Stimulated activated CD8-positive, alpha-beta memory T cell treated with anti-CD3 and anti-CD28 coated beads, Interleukin-2, amount 100 ng/mL, for 48 hours (primary cell): ENCODE measurements around the gene NACA.
"Not testable (repeated sequence)": the region's sequence is repeated elsewhere in the genome, so short reads cannot be mapped to it uniquely, and the experiment has no call there.

ENCODE experiments used
- DNase-seq, 2 donors: peaks; one replicate each; pipeline ENCODE4 v3.0.0-alpha.2; 2020; ENCODE audit warnings: low read depth in 2 of 2

Gene NACA

GRCh38 chr12:56724701-56724971, 463 bp downstream of the NACA start:
- no peak for DNase-seq

GRCh38 chr12:56723889-56724700, 1.0 kb downstream of the NACA start:
- no peak for DNase-seq

- DNase-seq: no peak
These were observed 1.7 kb downstream of the NACA start for GRCh38 chr12:56723352-56723751.

- DNase-seq: no peak
These were observed 2.3 kb downstream of the NACA start for GRCh38 chr12:56722832-56723231.

- no peak for DNase-seq
These were observed 3.4 kb downstream of the NACA start for GRCh38 chr12:56721721-56722120.

- no peak for DNase-seq
These were observed 3.9 kb downstream of the NACA start for GRCh38 chr12:56721216-56721615.

GRCh38 chr12:56720731-56721151, 4.4 kb downstream of the NACA start:
- no peak for DNase-seq

GRCh38 chr12:56719056-56719455, 6.0 kb downstream of the NACA start:
- DNase-seq: no peak

- DNase-seq: no peak
These were observed 6.5 kb downstream of the NACA start for GRCh38 chr12:56718636-56719035.

GRCh38 chr12:56718149-56718548, 7.0 kb downstream of the NACA start:
- DNase-seq: no peak

- DNase-seq: no peak
These were observed 7.9 kb downstream of the NACA start for GRCh38 chr12:56716933-56717880.

- no peak for DNase-seq
These were observed 8.6 kb downstream of the NACA start for GRCh38 chr12:56716458-56716857.

- DNase-seq: no peak
These were observed 9.3 kb downstream of the NACA start for GRCh38 chr12:56715798-56716197.

GRCh38 chr12:56714431-56714929, 10.6 kb downstream of the NACA start:
- DNase-seq: no peak

GRCh38 chr12:56713345-56713744, 11.8 kb downstream of the NACA start:
- no peak for DNase-seq

GRCh38 chr12:56709759-56710376, 15.2 kb downstream of the NACA start:
- DNase-seq: no peak

GRCh38 chr12:56704522-56704921, 20.6 kb downstream of the NACA start:
- DNase-seq: not testable (repeated sequence)

- DNase-seq: no peak
These were observed 26.0 kb downstream of the NACA start for GRCh38 chr12:56699020-56699661.

GRCh38 chr12:56695327-56696101, 29.6 kb downstream of the NACA start:
- DNase-seq: no peak

- no peak for DNase-seq
These were observed 30.9 kb downstream of the NACA start for GRCh38 chr12:56694161-56694560.

GRCh38 chr12:56688846-56689109, 36.3 kb downstream of the NACA start:
- DNase-seq: no peak
